ENCODE results near the gene CD82.

Gene CD82

DNA sequence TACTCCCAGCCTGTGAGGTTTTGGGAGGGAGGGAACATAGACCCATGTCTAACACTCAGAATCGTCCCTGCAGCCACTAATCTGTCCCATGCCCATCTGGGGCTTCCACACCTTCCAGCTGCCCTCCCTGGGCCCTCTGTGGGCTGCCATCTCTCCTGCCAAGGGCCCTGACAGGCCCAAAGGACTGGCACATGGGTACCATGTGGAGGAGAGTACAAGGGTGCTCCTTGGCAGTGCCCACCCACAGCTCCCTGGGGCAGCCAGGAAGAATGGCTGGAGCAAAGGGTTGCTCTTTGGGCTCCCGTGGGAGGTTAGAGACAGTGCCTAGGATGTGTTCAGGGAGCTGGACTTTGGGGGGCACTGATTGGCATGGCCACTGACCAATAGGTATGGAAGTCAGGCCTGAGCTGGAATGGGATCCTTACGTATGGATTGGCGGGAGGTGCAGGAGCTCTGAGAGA lies 56.8 kb downstream of the CD82 start:
- Histone ChIP-seq H3K4me1 (ENCODE audit: control insufficient read depth in 5 of 5, insufficient read depth in 5 of 5, low read length in 5 of 5) (peaks cover 4 to 43% (median 26%) of the 10 kb centered on the region in 5 donors), H3K9me3 (ENCODE audit: control insufficient read depth in 5 of 5, low read length in 5 of 5) (peaks cover 0 to 11% (median 4%) of the 10 kb centered on the region in 5 donors), H3K4me3 (ENCODE audit: low read depth in 1 of 5, low read length in 5 of 5) (no peak overlapping the region), H3K27me3 (ENCODE audit: control insufficient read depth in 5 of 5, insufficient read depth in 4 of 5, low read length in 5 of 5) (no peaks in the 10 kb centered on the region), H3K27ac (ENCODE audit: low read depth, low read length) (no peak overlapping the region), H3K36me3 (ENCODE audit: control insufficient read depth in 5 of 5, insufficient read depth in 5 of 5, low read length in 5 of 5) (peaks cover 0 to 10% (median 4%) of the 10 kb centered on the region in 5 donors), H3K9ac (ENCODE audit: low read length in 5 of 5) (no peak overlapping the region)

DNA sequence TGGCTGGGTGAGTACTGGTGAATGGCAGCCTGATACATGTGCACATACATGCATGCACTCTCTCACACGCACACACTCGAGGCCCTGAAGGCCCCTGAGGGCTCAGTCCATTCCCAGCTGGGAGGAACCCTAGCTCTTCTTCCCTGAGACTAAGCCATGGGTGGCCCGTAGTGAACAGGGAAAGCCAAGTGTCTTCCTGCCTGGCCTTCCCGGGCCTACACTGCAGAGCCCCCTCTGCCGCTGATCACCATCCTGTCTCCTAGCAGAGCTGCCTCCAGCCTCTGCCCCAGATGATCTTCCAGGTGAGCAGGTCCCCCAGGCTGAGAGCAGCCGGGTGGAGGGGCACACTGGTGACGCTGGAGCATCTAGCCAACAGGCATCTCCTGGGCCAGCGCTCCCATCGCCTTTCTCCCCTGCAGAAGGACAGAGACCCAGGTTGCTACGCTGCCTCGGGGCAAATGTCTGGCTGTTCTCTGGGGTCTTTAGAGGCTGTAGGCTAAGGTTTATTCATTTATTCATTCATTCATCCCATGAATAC lies 57.3 kb downstream of the CD82 start:
- Histone ChIP-seq H3K36me3 (ENCODE audit: control insufficient read depth in 5 of 5, insufficient read depth in 5 of 5, low read length in 5 of 5) (peaks cover 0 to 10% (median 4%) of the 10 kb centered on the region in 5 donors), H3K9me3 (ENCODE audit: control insufficient read depth in 5 of 5, low read length in 5 of 5) (peaks cover 0 to 11% (median 4%) of the 10 kb centered on the region in 5 donors), H3K9ac (ENCODE audit: low read length in 5 of 5) (no peak overlapping the region), H3K4me3 (ENCODE audit: low read depth in 1 of 5, low read length in 5 of 5) (no peak overlapping the region), H3K27ac (ENCODE audit: low read depth, low read length) (no peak overlapping the region), H3K27me3 (ENCODE audit: control insufficient read depth in 5 of 5, insufficient read depth in 4 of 5, low read length in 5 of 5) (no peaks in the 10 kb centered on the region), H3K4me1 (ENCODE audit: control insufficient read depth in 5 of 5, insufficient read depth in 5 of 5, low read length in 5 of 5) (peaks cover 9 to 49% (median 32%) of the 10 kb centered on the region in 5 donors)

DNA sequence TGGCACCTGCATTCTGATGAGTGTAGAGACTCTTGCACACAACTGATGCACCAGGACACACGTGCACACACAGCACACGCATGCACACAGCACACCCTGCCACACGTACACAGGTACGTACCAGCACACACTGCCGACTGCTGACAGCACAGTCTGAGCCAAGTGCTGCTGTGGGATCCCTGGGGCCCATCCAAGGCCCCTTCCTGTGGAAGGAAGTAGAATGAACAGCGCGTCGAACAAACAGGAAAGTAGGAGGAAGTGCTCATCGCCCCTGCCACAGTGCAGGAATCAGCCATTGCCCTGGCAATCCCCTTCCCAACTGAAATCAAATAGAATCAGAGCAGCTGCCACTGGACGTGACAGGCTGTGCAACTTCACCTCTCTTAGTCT lies 57.9 kb downstream of the CD82 start:
- H3K9ac ChIP-seq (ENCODE audit: low read length in 5 of 5), result peak overlapping the region in 1 of 5 donors; percentile 54
- H3K9me3 ChIP-seq (ENCODE audit: control insufficient read depth in 5 of 5, low read length in 5 of 5), result peaks cover 0 to 11% (median 4%) of the 10 kb centered on the region in 5 donors
- peaks cover 11 to 54% (median 37%) of the 10 kb centered on the region in 5 donors for H3K4me1 ChIP-seq (ENCODE audit: control insufficient read depth in 5 of 5, insufficient read depth in 5 of 5, low read length in 5 of 5)

DNA sequence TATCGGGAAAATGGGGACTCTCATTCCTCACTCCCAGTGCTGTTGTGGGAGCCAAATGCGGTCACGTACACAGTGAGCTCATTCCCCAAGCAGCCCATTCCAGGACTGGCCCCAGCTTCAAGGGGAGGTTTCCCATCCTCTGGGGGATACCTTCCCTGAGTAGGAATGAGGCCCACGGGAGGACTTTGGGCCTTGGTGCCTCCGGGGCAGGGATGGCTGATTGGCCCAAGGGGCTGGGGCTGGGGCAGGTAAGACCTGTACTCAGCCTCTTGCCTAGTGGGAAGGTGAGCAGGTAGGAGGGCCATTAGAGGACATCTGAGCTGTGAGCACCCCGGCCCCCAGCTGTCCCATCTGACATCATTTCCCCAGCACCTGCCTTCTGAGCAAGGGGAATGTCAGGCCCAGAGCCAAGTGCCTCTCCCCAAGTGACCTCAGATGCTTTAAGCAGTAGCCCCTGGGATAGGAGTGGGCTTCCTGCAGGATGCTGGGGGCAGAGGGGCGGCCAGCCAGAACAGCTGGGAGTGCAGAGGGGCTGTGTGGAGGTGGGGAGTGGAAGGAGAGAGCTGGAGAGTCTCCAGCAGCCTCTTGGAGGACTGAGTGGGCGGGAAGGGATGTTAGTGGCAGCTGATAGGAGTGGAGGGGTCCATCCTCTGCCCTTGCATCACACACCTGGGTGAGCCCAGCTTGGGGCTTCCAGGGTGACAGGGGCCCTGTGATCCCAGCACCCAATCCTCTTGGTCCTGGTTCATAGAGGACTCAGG lies 58.4 kb downstream of the CD82 start:
- Histone ChIP-seq H3K9ac (ENCODE audit: low read length in 5 of 5) (peak overlapping the region in 1 of 5 donors; percentile 54), H3K4me1 (ENCODE audit: control insufficient read depth in 5 of 5, insufficient read depth in 5 of 5, low read length in 5 of 5) (peaks cover 14 to 60% (median 42%) of the 10 kb centered on the region in 5 donors), H3K36me3 (ENCODE audit: control insufficient read depth in 5 of 5, insufficient read depth in 5 of 5, low read length in 5 of 5) (peaks cover 0 to 5% (median 0%) of the 10 kb centered on the region in 5 donors), H3K27me3 (ENCODE audit: control insufficient read depth in 5 of 5, insufficient read depth in 4 of 5, low read length in 5 of 5) (no peaks in the 10 kb centered on the region), H3K27ac (ENCODE audit: low read depth, low read length) (peak overlapping the region; percentile 72), H3K9me3 (ENCODE audit: control insufficient read depth in 5 of 5, low read length in 5 of 5) (peaks cover 0 to 11% (median 4%) of the 10 kb centered on the region in 5 donors), H3K4me3 (ENCODE audit: low read depth in 1 of 5, low read length in 5 of 5) (no peak overlapping the region)

More for the DNA sequence above, 57.9 kb downstream of the CD82 start:
- Histone ChIP-seq H3K27ac (ENCODE audit: low read depth, low read length) (peak overlapping the region; percentile 72), H3K36me3 (ENCODE audit: control insufficient read depth in 5 of 5, insufficient read depth in 5 of 5, low read length in 5 of 5) (peaks cover 0 to 10% (median 4%) of the 10 kb centered on the region in 5 donors), H3K27me3 (ENCODE audit: control insufficient read depth in 5 of 5, insufficient read depth in 4 of 5, low read length in 5 of 5) (no peaks in the 10 kb centered on the region), H3K4me3 (ENCODE audit: low read depth in 1 of 5, low read length in 5 of 5) (no peak overlapping the region)

DNA sequence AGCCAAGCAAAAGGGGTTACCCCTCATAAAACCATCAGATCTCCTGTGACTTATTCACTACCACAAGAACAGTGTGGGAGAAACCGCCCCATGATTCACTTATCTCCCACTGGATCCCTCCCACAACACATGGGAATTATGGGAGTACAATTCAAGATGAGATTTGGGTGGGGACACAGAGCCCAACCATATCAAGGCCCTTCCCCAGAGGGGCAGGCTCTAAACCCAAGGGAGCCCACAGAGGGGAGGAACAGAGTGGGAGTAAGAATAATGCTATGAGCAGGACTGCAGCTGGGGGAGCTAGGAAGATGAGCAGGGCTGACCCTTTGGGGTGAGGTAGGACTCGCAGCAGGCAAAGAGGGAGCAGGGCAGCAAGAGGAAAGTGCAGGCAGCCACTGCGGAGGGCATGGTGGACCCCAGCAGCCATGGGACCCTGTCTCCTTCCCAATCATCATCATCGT lies 59.3 kb downstream of the CD82 start:
- Histone ChIP-seq H3K27me3 (ENCODE audit: control insufficient read depth in 5 of 5, insufficient read depth in 4 of 5, low read length in 5 of 5) (no peaks in the 10 kb centered on the region), H3K9me3 (ENCODE audit: control insufficient read depth in 5 of 5, low read length in 5 of 5) (peaks cover 0 to 11% (median 4%) of the 10 kb centered on the region in 5 donors), H3K9ac (ENCODE audit: low read length in 5 of 5) (no peak overlapping the region), H3K4me1 (ENCODE audit: control insufficient read depth in 5 of 5, insufficient read depth in 5 of 5, low read length in 5 of 5) (peaks cover 15 to 68% (median 42%) of the 10 kb centered on the region in 5 donors), H3K27ac (ENCODE audit: low read depth, low read length) (peak overlapping the region; percentile 72), H3K4me3 (ENCODE audit: low read depth in 1 of 5, low read length in 5 of 5) (no peak overlapping the region), H3K36me3 (ENCODE audit: control insufficient read depth in 5 of 5, insufficient read depth in 5 of 5, low read length in 5 of 5) (peaks cover 0 to 2% (median 0%) of the 10 kb centered on the region in 5 donors)

DNA sequence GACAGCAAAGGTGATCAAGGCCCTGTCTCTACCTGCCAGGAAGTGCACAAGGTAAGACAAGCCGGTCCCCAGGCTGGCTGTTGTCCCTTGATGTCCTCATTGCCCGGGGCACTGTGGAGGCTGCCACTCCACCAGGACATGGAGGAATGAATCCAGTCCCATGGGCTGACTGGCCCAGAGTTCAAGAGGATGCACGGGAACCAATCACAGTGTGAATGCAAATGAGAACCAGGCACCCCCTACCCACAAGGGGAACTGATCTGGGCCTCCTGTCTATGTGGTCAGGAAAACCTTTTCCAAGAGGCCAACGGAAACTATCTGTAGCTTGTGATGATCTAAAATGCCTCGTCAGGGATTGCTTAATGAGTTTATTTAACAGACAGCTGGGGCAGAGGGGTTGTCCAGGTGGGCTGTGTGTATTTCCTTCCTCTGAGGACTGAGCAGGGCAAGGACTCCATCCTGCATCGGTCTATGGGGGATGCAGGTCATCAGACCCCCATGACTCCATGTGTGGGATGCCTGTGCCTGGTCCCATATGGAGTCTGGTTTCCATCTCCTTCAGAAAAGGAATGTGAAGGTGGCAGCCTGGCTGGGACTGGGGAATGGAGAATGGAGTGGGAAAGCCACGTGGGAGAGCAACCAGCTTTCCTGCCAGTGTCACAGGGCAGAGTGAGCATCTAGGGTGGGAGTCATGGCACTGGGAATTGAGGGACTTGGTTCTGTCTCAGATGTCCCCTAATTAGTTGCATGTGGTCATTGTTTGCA lies 60.5 kb downstream of the CD82 start:
- Histone ChIP-seq H3K9me3 (ENCODE audit: control insufficient read depth in 5 of 5, low read length in 5 of 5) (peaks cover 0 to 11% (median 4%) of the 10 kb centered on the region in 5 donors), H3K9ac (ENCODE audit: low read length in 5 of 5) (no peak overlapping the region), H3K4me1 (ENCODE audit: control insufficient read depth in 5 of 5, insufficient read depth in 5 of 5, low read length in 5 of 5) (peaks cover 15 to 76% (median 41%) of the 10 kb centered on the region in 5 donors), H3K27ac (ENCODE audit: low read depth, low read length) (no peak overlapping the region), H3K4me3 (ENCODE audit: low read depth in 1 of 5, low read length in 5 of 5) (no peak overlapping the region), H3K36me3 (ENCODE audit: control insufficient read depth in 5 of 5, insufficient read depth in 5 of 5, low read length in 5 of 5) (no peaks in the 10 kb centered on the region), H3K27me3 (ENCODE audit: control insufficient read depth in 5 of 5, insufficient read depth in 4 of 5, low read length in 5 of 5) (no peaks in the 10 kb centered on the region)

DNA sequence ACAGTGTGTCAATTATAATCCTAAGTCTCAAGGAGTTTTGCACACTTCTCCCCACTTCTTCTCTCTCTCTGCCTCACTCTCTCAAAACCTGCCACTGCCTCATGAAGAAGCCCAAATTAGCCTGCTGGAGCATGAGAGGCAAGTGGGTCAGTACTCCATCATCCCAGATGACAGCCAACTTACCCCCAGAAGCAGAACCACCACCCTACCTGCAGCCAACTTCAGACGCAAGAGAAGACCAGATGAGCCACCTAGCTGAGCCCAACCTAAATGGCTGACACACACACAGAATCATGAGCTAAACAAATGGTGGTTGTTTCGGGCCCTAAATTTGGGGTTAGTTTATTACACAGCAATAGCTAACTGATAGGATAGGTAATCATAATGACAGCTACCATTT lies 61.2 kb downstream of the CD82 start:
- no peak overlapping the region for H3K27ac ChIP-seq (ENCODE audit: low read depth, low read length)
- no peak overlapping the region for H3K4me3 ChIP-seq (ENCODE audit: low read depth in 1 of 5, low read length in 5 of 5)
- no peaks in the 10 kb centered on the region for H3K27me3 ChIP-seq (ENCODE audit: control insufficient read depth in 5 of 5, insufficient read depth in 4 of 5, low read length in 5 of 5)
- H3K9ac ChIP-seq (ENCODE audit: low read length in 5 of 5), result no peak overlapping the region
- H3K9me3 ChIP-seq (ENCODE audit: control insufficient read depth in 5 of 5, low read length in 5 of 5), result peaks cover 0 to 11% (median 4%) of the 10 kb centered on the region in 5 donors
- peaks cover 15 to 77% (median 34%) of the 10 kb centered on the region in 5 donors for H3K4me1 ChIP-seq (ENCODE audit: control insufficient read depth in 5 of 5, insufficient read depth in 5 of 5, low read length in 5 of 5)
- H3K36me3 ChIP-seq (ENCODE audit: control insufficient read depth in 5 of 5, insufficient read depth in 5 of 5, low read length in 5 of 5), result no peaks in the 10 kb centered on the region

DNA sequence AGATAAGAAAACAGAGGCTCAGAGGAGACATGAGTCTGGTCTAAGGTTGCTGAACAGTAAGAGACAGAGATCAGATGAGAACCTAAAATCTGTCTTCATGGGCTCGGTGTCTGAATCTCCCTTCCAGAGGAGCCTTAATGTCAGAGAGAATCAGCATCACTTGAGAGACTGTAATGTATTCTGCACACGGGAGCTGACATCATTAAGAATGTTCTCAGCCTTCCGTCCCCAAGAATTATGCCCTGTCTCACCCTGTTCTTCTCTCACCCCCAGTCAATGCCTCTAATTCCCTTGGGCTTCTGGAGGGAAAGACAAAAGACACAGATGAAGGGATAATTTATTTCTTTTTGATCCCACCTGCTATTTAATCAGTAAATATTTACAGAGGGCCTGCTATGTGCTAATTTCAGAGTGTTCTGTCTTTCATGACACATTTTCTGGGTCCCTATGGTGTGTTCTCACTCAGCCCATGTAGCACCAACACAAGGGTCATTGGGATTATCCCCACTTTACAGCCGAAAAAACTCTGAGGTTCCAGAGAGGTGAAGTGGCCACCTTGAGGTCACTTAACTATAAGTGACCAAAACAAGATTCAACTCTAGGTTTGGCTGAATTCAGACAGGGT lies 61.8 kb downstream of the CD82 start:
- peak overlapping the region in 1 of 5 donors; percentile 3 for H3K9ac ChIP-seq (ENCODE audit: low read length in 5 of 5)
- H3K4me3 ChIP-seq (ENCODE audit: low read depth in 1 of 5, low read length in 5 of 5), result no peak overlapping the region
- peak overlapping the region; percentile 50 for H3K27ac ChIP-seq (ENCODE audit: low read depth, low read length)
- peaks cover 0 to 11% (median 4%) of the 10 kb centered on the region in 5 donors for H3K9me3 ChIP-seq (ENCODE audit: control insufficient read depth in 5 of 5, low read length in 5 of 5)
- no peaks in the 10 kb centered on the region for H3K36me3 ChIP-seq (ENCODE audit: control insufficient read depth in 5 of 5, insufficient read depth in 5 of 5, low read length in 5 of 5)
- H3K27me3 ChIP-seq (ENCODE audit: control insufficient read depth in 5 of 5, insufficient read depth in 4 of 5, low read length in 5 of 5), result peaks cover 0 to 2% (median 0%) of the 10 kb centered on the region in 5 donors
- H3K4me1 ChIP-seq (ENCODE audit: control insufficient read depth in 5 of 5, insufficient read depth in 5 of 5, low read length in 5 of 5), result peaks cover 15 to 77% (median 36%) of the 10 kb centered on the region in 5 donors

DNA sequence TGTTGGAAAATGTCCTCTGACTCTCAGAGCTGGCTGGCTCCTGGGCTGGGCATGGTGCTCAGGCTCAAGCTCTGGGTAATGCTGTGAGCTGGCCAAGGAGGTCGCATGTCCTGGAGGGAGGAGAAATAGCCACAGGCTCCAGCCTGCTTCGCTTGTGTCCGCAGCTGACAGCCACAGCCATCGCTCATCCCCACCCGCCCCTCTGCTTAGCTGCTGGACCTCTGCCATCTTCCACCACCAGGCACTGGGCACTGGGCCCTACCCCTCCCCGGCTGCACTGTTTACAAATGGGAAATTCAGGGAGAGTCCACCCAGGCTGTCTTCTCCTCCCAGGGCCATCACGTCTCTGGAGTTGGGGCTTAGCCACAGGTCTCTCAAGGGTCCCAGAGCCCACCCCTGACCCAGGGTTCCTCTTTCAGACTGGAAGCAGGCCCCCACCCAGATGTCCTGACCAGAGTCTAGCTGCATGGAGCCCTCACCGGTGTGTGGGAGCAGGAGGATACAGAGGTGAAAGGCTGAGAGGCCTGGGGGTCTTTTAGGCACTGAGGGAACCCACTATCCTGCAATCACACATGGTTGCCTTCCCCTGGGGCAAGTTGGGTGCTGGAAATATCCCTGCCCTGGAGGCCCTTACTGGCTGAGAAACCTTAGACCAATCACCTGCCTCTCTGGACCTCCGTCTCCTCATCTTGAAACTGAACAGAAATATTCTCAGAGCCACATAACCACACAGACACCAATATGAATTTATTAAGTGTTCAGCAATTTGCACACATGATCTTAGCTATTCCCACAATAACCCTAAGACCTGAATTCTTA lies 62.7 kb downstream of the CD82 start:
- Histone ChIP-seq H3K27me3 (ENCODE audit: control insufficient read depth in 5 of 5, insufficient read depth in 4 of 5, low read length in 5 of 5) (peaks cover 0 to 2% (median 0%) of the 10 kb centered on the region in 5 donors), H3K4me3 (ENCODE audit: low read depth in 1 of 5, low read length in 5 of 5) (no peak overlapping the region), H3K9me3 (ENCODE audit: control insufficient read depth in 5 of 5, low read length in 5 of 5) (peaks cover 0 to 11% (median 4%) of the 10 kb centered on the region in 5 donors), H3K36me3 (ENCODE audit: control insufficient read depth in 5 of 5, insufficient read depth in 5 of 5, low read length in 5 of 5) (no peaks in the 10 kb centered on the region), H3K27ac (ENCODE audit: low read depth, low read length) (peak overlapping the region; percentile 50), H3K9ac (ENCODE audit: low read length in 5 of 5) (peak overlapping the region in 1 of 5 donors; percentile 11), H3K4me1 (ENCODE audit: control insufficient read depth in 5 of 5, insufficient read depth in 5 of 5, low read length in 5 of 5) (peaks cover 16 to 76% (median 32%) of the 10 kb centered on the region in 5 donors)

All from subcutaneous abdominal adipose tissue (tissue), 5 donors.